Activated CD4-positive, alpha-beta T cell treated with anti-CD3 and anti-CD28 coated beads for 36 hours (primary cell): ENCODE measurements around the gene ZNF469. TPM values are rescaled to one million over a fixed set of nuclear protein-coding genes. Genes with fewer than 3 reads are reported as not detected.

Source experiments
- ATAC-seq: fragments of 200-7000 bp; cut with Tn5 transposase; one replicate; pipeline ENCODE4 v1.10.0; 2021; ENCODE audit warnings: mild to moderate bottlenecking, moderate library complexity
- CTCF ChIA-PET: fragments of 350-600 bp; sonication (Branson Sonifier 250); formaldehyde crosslinking; loops from one replicate; lab custom pipeline; 2021; ENCODE audit warnings: antibody characterized with exemption; lab: Charles Lee
- POLR2A ChIA-PET: fragments of 350-600 bp; sonication (Branson Sonifier 250); formaldehyde crosslinking; loops from one replicate; lab custom pipeline; 2021; ENCODE audit warnings: antibody characterized with exemption, inconsistent platforms; lab: Charles Lee
- DNase-seq: peaks from one replicate; pipeline ENCODE4 v3.0.0-alpha.2; 2020
- H3K27ac Mint-ChIP-seq: one replicate; pipeline ENCODE4 v1.8.0; 2021; ENCODE audit warnings: mixed read lengths
- H3K27me3 Mint-ChIP-seq: one replicate; pipeline ENCODE4 v1.8.0; 2021; ENCODE audit warnings: mixed read lengths
- H3K36me3 Mint-ChIP-seq: one replicate; pipeline ENCODE4 v1.8.0; 2021; ENCODE audit warnings: low read depth, mixed read lengths
- H3K4me1 Mint-ChIP-seq: one replicate; pipeline ENCODE4 v1.8.0; 2021; ENCODE audit warnings: mixed read lengths
- H3K4me3 Mint-ChIP-seq: one replicate; pipeline ENCODE4 v1.8.0; 2021; ENCODE audit warnings: mild to moderate bottlenecking, moderate library complexity, mixed read lengths
- H3K9me3 Mint-ChIP-seq: one replicate; pipeline ENCODE4 v1.8.0; 2021; ENCODE audit warnings: low read depth, mixed read lengths
- intact Hi-C, 2 experiments: fragments of 100-400 bp; cut with DNase I in 1 of 2; cut with micrococcal nuclease in 1 of 2; formaldehyde crosslinking; loops; one replicate each; pipeline versions ENCODE4 v1.14.2 to v1.15.1; 2022 to 2024; cut with DNase I, micrococcal nuclease
- total RNA-seq, 2 experiments: library from RNA; stranded (reverse); gene quantifications; one replicate each; pipeline ENCODE4 v1.2.3, GENCODE V29; 2021

The ZNF469 gene
- total RNA-seq, 2 experiments from 2014 or later = 0.39 to 0.50 TPM

GRCh38 chr16:88392111-88392510 is 9.4 kb downstream of the ZNF469 start:
- Mint-ChIP-seq H3K36me3 (no peaks in the 10 kb centered on the region), H3K9me3 (no peaks in the 10 kb centered on the region), H3K4me3 (no peak overlapping the region), H3K27ac (no peak overlapping the region), H3K4me1 (no peaks in the 10 kb centered on the region), H3K27me3 (peaks cover 7% of the 10 kb centered on the region)
- CTCF ChIA-PET = no interaction called here
- intact Hi-C loops = no loop called here
- DNase-seq (no peak), ATAC-seq (no peak)
- POLR2A ChIA-PET = no interaction called here

GRCh38 chr16:88392616-88393015 is 9.9 kb downstream of the ZNF469 start:
- Mint-ChIP-seq H3K9me3 (no peaks in the 10 kb centered on the region), H3K4me3 (no peak overlapping the region), H3K36me3 (no peaks in the 10 kb centered on the region), H3K27me3 (peaks cover 7% of the 10 kb centered on the region), H3K4me1 (no peaks in the 10 kb centered on the region), H3K27ac (no peak overlapping the region)
- no peak for DNase-seq
- POLR2A ChIA-PET = no interaction called here
- intact Hi-C loops = no loop called here
- no peak for ATAC-seq
- CTCF ChIA-PET = interaction anchor here (0.6 kb wide), 1 partner anchor 25 kb away, joined by 4 read pairs; no protein-coding TSS in a partner anchor

GRCh38 chr16:88393034-88393433 is 10.3 kb downstream of the ZNF469 start:
- CTCF ChIA-PET = interaction anchor here (0.6 to 0.7 kb wide), 2 partner anchors 26 to 811 kb away, joined by 3 to 4 read pairs; no protein-coding TSS in a partner anchor
- no peak for DNase-seq
- no peaks in the 10 kb centered on the region for H3K9me3 Mint-ChIP-seq

GRCh38 chr16:88393571-88393970 is 10.8 kb downstream of the ZNF469 start:
- ChIA-PET POLR2A (no interaction called here), CTCF (interaction anchor here (0.7 kb wide), 1 partner anchor 812 kb away, joined by 3 read pairs; no protein-coding TSS in a partner anchor)
- H3K4me1 Mint-ChIP-seq = no peaks in the 10 kb centered on the region
- peaks cover 7% of the 10 kb centered on the region for H3K27me3 Mint-ChIP-seq
- no peak overlapping the region for H3K4me3 Mint-ChIP-seq
- H3K36me3 Mint-ChIP-seq = no peaks in the 10 kb centered on the region
- intact Hi-C loops = no loop called here
- H3K27ac Mint-ChIP-seq = no peak overlapping the region
- no peak for DNase-seq
- ATAC-seq = no peak
- H3K9me3 Mint-ChIP-seq = no peaks in the 10 kb centered on the region

More at GRCh38 chr16:88393034-88393433, 10.3 kb downstream of the ZNF469 start:
- Mint-ChIP-seq H3K4me3 (no peak overlapping the region), H3K27ac (no peak overlapping the region), H3K4me1 (no peaks in the 10 kb centered on the region), H3K27me3 (peaks cover 7% of the 10 kb centered on the region), H3K36me3 (no peaks in the 10 kb centered on the region)
- intact Hi-C loops = no loop called here
- no peak for ATAC-seq
- POLR2A ChIA-PET = no interaction called here

- intact Hi-C loops = no loop called here
- Mint-ChIP-seq H3K4me1 (no peaks in the 10 kb centered on the region), H3K9me3 (no peaks in the 10 kb centered on the region), H3K27me3 (peaks cover 5% of the 10 kb centered on the region), H3K27ac (no peak overlapping the region), H3K4me3 (no peak overlapping the region), H3K36me3 (no peaks in the 10 kb centered on the region)
- no peak for ATAC-seq
- DNase-seq = no peak
- CTCF ChIA-PET = no interaction called here
- POLR2A ChIA-PET = no interaction called here
Observed at GRCh38 chr16:88394426-88394825, 11.7 kb downstream of the ZNF469 start.

- no peaks in the 10 kb centered on the region for H3K4me1 Mint-ChIP-seq
Observed at GRCh38 chr16:88395669-88396584, 13.2 kb downstream of the ZNF469 start.

GRCh38 chr16:88398170-88398873 is 15.6 kb downstream of the ZNF469 start:
- POLR2A ChIA-PET = no interaction called here
- no peak overlapping the region for H3K27ac Mint-ChIP-seq
- DNase-seq (no peak), ATAC-seq (no peak)
- no peaks in the 10 kb centered on the region for H3K9me3 Mint-ChIP-seq
- no peak overlapping the region for H3K4me3 Mint-ChIP-seq
- no peaks in the 10 kb centered on the region for H3K4me1 Mint-ChIP-seq
- intact Hi-C loops = no loop called here
- H3K27me3 Mint-ChIP-seq = no peaks in the 10 kb centered on the region
- no peaks in the 10 kb centered on the region for H3K36me3 Mint-ChIP-seq
- CTCF ChIA-PET = no interaction called here

More at GRCh38 chr16:88395669-88396584, 13.2 kb downstream of the ZNF469 start:
- no peak overlapping the region for H3K4me3 Mint-ChIP-seq
- ChIA-PET CTCF (interaction anchor here (0.6 kb wide), 1 partner anchor 341 kb away, joined by 3 read pairs; no protein-coding TSS in a partner anchor), POLR2A (no interaction called here)
- H3K9me3 Mint-ChIP-seq = no peaks in the 10 kb centered on the region
- intact Hi-C loops = no loop called here
- no peak overlapping the region for H3K27ac Mint-ChIP-seq
- no peaks in the 10 kb centered on the region for H3K36me3 Mint-ChIP-seq
- ATAC-seq = no peak
- no peak for DNase-seq
- peaks cover 4% of the 10 kb centered on the region for H3K27me3 Mint-ChIP-seq

GRCh38 chr16:88398874-88399178 is 16.1 kb downstream of the ZNF469 start:
- H3K4me1 Mint-ChIP-seq = no peaks in the 10 kb centered on the region
- CTCF ChIA-PET = interaction anchor here (0.6 kb wide), 1 partner anchor 229 kb away, joined by 3 read pairs; no protein-coding TSS in a partner anchor
- DNase-seq (no peak), ATAC-seq (no peak)
- no peaks in the 10 kb centered on the region for H3K27me3 Mint-ChIP-seq
- intact Hi-C loops = no loop called here
- no peak overlapping the region for H3K27ac Mint-ChIP-seq
- POLR2A ChIA-PET = no interaction called here
- no peaks in the 10 kb centered on the region for H3K36me3 Mint-ChIP-seq
- no peak overlapping the region for H3K4me3 Mint-ChIP-seq
- no peaks in the 10 kb centered on the region for H3K9me3 Mint-ChIP-seq

GRCh38 chr16:88400186-88400585 is 17.4 kb downstream of the ZNF469 start:
- ChIA-PET CTCF (no interaction called here), POLR2A (no interaction called here)
- no peak overlapping the region for H3K4me3 Mint-ChIP-seq
- ATAC-seq (no peak), DNase-seq (no peak)
- no peak overlapping the region for H3K27ac Mint-ChIP-seq
- H3K4me1 Mint-ChIP-seq = no peaks in the 10 kb centered on the region
- no peaks in the 10 kb centered on the region for H3K9me3 Mint-ChIP-seq
- intact Hi-C loops = no loop called here
- no peaks in the 10 kb centered on the region for H3K27me3 Mint-ChIP-seq
- no peaks in the 10 kb centered on the region for H3K36me3 Mint-ChIP-seq

- H3K9me3 Mint-ChIP-seq = no peaks in the 10 kb centered on the region
- ChIA-PET POLR2A (no interaction called here), CTCF (no interaction called here)
- H3K36me3 Mint-ChIP-seq = no peaks in the 10 kb centered on the region
- H3K4me1 Mint-ChIP-seq = no peaks in the 10 kb centered on the region
- intact Hi-C loops = no loop called here
- DNase-seq (no peak), ATAC-seq (no peak)
- H3K4me3 Mint-ChIP-seq = no peak overlapping the region
- no peak overlapping the region for H3K27ac Mint-ChIP-seq
- H3K27me3 Mint-ChIP-seq = no peaks in the 10 kb centered on the region
Observed at GRCh38 chr16:88401604-88402246, 19.0 kb downstream of the ZNF469 start.

- intact Hi-C loops = no loop called here
- ATAC-seq (no peak), DNase-seq (no peak)
- POLR2A ChIA-PET = no interaction called here
- CTCF ChIA-PET = no interaction called here
- H3K4me3 Mint-ChIP-seq = no peak overlapping the region
- peaks cover under 1% of the 10 kb centered on the region for H3K4me1 Mint-ChIP-seq
- no peaks in the 10 kb centered on the region for H3K9me3 Mint-ChIP-seq
- H3K27me3 Mint-ChIP-seq = no peaks in the 10 kb centered on the region
- no peak overlapping the region for H3K27ac Mint-ChIP-seq
- no peaks in the 10 kb centered on the region for H3K36me3 Mint-ChIP-seq
Observed at GRCh38 chr16:88402551-88403240, 19.9 kb downstream of the ZNF469 start.
